ENCODE measurements around the gene RBM27. TPM values are rescaled to one million over a fixed set of nuclear protein-coding genes. Genes with fewer than 3 reads are reported as not detected.
"Not testable (repeated sequence)": the region's sequence is repeated elsewhere in the genome, so short reads cannot be mapped to it uniquely, and the experiment has no call there.

The RBM27 gene
- total RNA-seq, 1 donor from 2014 or later, result 16.7 TPM

DNA sequence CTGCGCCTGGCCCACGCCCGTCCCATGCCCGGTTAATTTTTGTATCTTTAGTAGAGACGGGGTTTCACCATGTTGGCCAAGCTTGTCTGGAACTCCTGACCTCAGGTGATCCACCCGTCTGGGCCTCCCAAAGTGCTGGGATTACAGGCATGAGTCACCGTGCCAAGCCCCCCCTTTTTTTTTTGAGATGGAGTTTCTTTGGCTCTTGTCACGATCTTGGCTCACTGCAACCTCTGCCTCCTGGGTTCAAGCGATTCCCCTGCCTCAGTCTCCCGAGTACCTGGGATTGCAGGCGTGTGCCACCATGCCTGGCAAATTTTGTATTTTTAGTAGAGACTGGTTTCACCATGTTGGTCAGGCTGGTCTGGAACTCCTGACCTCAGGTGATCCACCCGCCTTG is 1.6 kb upstream of the RBM27 start:
- DNase-seq; intact Hi-C loops (cut with micrococcal nuclease); ATAC-seq: not testable (repeated sequence)

- DNase-seq (no peak), ATAC-seq (peak; percentile 34)
- intact Hi-C loops (cut with micrococcal nuclease), result no loop called here
Observed at GRCh38 chr5:146203872-146204192, 427 bp downstream of the RBM27 start.

- intact Hi-C loops (cut with micrococcal nuclease), result no loop called here
- ATAC-seq (no peak), DNase-seq (no peak)
Observed at GRCh38 chr5:146205499-146206202, 2.2 kb downstream of the RBM27 start.

GRCh38 chr5:146206257-146206656 is 2.9 kb downstream of the RBM27 start:
- no peak for DNase-seq
- no peak for ATAC-seq
- intact Hi-C loops (cut with micrococcal nuclease), result no loop called here

- no peak for ATAC-seq
- DNase-seq, result no peak
- intact Hi-C loops (cut with micrococcal nuclease), result no loop called here
Observed at GRCh38 chr5:146208916-146209522, 5.6 kb downstream of the RBM27 start.

DNA sequence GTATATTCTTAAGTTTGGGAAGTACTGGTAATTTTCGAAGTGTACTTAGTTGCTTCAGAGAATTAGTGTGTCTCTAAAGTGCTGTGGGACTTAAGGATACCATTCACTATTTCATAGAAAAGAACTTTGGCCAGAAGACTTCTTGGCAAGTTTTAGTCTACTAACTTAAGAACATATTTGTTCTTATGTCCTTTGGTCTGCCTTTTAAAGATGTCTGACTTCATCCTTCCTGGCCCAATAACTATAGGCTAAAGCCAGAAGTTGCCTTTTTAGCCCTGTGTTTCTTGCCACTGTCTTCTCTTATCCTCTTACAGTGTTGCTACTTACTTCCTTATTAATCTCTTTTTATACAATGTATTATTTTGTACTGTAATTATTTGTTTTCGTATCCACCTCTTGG is 6.3 kb downstream of the RBM27 start:
- DNase-seq (no peak), ATAC-seq (no peak)
- intact Hi-C loops (cut with micrococcal nuclease), result no loop called here

DNA sequence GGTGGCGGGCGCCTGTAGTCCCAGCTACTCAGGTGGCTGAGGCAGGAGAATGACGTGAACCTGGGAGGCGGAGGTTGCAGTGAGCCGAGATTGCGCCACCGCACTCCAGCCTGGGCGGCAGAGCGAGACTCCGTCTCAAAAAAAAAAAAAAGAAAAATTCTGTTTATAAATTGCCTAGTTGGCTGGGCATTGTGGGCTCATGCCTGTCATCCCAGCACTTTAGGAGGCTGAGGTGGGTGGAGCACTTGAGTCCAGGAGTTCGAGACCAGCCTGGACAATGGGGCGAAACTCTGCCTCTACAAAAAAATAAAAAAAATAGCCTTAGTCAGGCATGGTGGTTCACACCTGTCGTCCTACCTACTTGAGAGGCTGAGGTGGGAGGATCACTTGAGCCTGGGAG is 7.4 kb downstream of the RBM27 start:
- intact Hi-C loops (cut with micrococcal nuclease); ATAC-seq; DNase-seq: not testable (repeated sequence)

GRCh38 chr5:146213210-146213826 is 9.9 kb downstream of the RBM27 start:
- ATAC-seq (no peak), DNase-seq (no peak)
- intact Hi-C loops (cut with micrococcal nuclease), result no loop called here

GRCh38 chr5:146214881-146215280 is 11.5 kb downstream of the RBM27 start:
- DNase-seq; intact Hi-C loops (cut with micrococcal nuclease): not testable (repeated sequence)

DNA sequence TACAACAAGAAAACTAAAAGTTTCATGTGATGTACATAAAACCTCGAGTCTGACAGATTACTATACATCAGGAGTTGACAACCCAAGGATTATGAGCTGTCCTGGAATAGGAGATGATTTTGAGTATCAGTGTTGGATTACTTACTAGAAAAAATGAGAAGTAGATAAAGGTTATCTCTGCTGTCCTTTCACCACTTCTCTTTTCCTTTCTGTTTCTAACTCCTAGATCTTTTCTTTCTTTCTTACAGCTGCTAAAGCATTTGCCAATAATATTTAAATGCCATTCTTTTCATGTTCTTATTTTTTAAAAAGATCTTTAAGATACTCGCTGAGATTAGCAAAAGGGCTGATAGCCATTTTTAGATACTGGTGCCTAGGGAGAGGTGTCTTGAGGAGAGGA is 14.8 kb downstream of the RBM27 start:
- ATAC-seq (no peak), DNase-seq (no peak)
- intact Hi-C loops (cut with micrococcal nuclease), result no loop called here

More at GRCh38 chr5:146214881-146215280, 11.5 kb downstream of the RBM27 start:
- not testable (repeated sequence) for ATAC-seq

- intact Hi-C loops (cut with micrococcal nuclease), result no loop called here
- no peak for DNase-seq
- no peak for ATAC-seq
Observed at GRCh38 chr5:146219243-146219642, 15.8 kb downstream of the RBM27 start.

- ATAC-seq, result no peak
- no peak for DNase-seq
- intact Hi-C loops (cut with micrococcal nuclease), result no loop called here
Observed at GRCh38 chr5:146221234-146221633, 17.8 kb downstream of the RBM27 start.

GRCh38 chr5:146222005-146222404 is 18.6 kb downstream of the RBM27 start:
- intact Hi-C loops (cut with micrococcal nuclease), result no loop called here
- ATAC-seq, result no peak

GRCh38 chr5:146223179-146223578 is 19.8 kb downstream of the RBM27 start:
- DNase-seq (no peak), ATAC-seq (no peak)
- intact Hi-C loops (cut with micrococcal nuclease), result no loop called here

More at GRCh38 chr5:146222005-146222404, 18.6 kb downstream of the RBM27 start:
- no peak for DNase-seq

GRCh38 chr5:146229222-146229621 is 25.8 kb downstream of the RBM27 start:
- ATAC-seq, result no peak
- intact Hi-C loops (cut with micrococcal nuclease), result no loop called here
- DNase-seq, result no peak

GRCh38 chr5:146232223-146232622 is 28.8 kb downstream of the RBM27 start:
- no peak for DNase-seq
- ATAC-seq, result no peak
- intact Hi-C loops (cut with micrococcal nuclease), result no loop called here

DNA sequence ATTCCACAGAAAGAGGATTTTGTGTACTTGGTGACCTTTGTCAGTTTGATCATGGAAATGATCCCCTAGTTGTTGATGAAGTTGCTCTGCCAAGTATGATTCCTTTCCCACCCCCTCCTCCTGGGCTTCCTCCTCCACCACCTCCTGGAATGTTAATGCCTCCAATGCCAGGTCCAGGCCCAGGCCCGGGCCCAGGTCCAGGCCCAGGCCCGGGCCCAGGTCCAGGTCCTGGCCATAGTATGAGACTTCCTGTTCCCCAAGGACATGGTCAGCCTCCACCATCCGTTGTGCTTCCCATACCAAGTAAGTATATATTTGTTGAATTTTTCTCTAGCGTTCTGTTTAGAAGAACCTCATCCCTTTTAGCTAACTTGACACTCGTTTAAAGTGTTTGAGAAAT is 30.0 kb downstream of the RBM27 start:
- ATAC-seq, result peak; percentile 98
- intact Hi-C loops (cut with micrococcal nuclease), result no loop called here
- DNase-seq, result peak; percentile 55

DNA sequence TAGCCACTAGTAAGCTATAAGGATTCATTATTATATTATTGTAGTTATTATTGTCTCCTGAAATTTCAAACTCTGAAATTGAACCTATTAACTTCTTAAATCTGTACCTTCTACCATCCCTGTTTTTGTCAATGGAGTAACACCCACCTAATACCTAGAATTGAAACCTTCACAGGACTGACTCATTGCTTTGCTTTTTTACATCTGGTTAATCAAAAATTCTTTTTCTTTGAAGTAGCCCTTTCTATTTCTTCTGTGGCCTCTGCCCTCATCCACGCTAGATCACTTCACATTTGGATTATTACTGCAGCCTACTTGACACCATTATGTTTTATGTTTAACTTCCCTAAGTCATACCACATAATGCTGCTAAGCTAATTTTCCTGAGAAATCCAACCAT is 35.6 kb downstream of the RBM27 start:
- no peak for ATAC-seq
- DNase-seq, result no peak
- intact Hi-C loops (cut with micrococcal nuclease), result no loop called here

DNA sequence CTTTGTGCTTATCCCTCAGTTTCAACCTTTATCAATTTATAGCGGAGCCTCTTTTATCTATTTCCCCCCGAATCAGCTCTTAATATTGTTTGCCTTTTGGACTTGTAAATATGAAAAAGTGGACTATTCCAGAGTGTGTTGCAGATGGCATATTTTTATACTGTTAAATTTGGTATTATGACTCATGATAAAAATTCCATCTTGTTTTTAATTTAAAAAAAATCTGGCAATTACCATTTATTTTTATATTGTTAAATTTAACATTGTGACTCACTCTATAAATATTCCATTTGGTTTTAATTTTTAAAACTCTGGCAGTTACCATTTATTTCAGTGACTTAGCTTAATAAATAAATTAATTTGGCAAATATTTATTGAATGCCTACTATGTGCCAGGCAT is 37.5 kb downstream of the RBM27 start:
- intact Hi-C loops (cut with micrococcal nuclease), result no loop called here
- DNase-seq, result no peak
- no peak for ATAC-seq

- intact Hi-C loops (cut with micrococcal nuclease), result no loop called here
- DNase-seq, result no peak
- no peak for ATAC-seq
Observed at GRCh38 chr5:146243247-146243646, 39.8 kb downstream of the RBM27 start.

DNA sequence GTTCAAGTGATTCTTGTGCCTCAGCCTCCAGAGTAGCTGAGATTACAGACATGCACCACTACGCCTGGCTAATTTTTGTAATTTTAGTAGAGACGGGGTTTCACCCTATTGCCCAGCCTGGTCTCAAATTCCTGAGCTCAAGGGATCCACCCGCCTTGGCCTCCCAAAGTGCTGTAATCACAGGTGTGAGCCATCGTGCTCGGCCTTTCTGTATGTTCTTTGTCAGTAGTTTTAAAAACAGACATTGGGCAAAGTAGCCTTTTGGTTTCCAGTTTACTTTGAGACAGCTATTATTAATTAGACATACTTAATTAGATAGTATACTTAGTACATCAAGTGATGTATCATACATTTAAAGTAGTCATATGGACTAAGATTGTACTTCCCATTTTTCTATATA is 45.2 kb downstream of the RBM27 start:
- DNase-seq (no peak), ATAC-seq (no peak)
- intact Hi-C loops (cut with micrococcal nuclease), result no loop called here

Data from left ventricle myocardium superior (tissue), 1 donor.